HG03432 (cell line): Measurements from ENCODE around the gene CDH18.
A peak's percentile ranks its signal among the peaks of the same experiment; 100 is the strongest.

Experiments
- ATAC-seq: cut with Tn5 transposase; IDR thresholded peaks from one replicate; pipeline ENCODE4 v1.9.1; 2021; ENCODE audit warnings: mild to moderate bottlenecking, moderate library complexity; ENCODE audit not compliant: unreplicated experiment

The CDH18 gene

DNA sequence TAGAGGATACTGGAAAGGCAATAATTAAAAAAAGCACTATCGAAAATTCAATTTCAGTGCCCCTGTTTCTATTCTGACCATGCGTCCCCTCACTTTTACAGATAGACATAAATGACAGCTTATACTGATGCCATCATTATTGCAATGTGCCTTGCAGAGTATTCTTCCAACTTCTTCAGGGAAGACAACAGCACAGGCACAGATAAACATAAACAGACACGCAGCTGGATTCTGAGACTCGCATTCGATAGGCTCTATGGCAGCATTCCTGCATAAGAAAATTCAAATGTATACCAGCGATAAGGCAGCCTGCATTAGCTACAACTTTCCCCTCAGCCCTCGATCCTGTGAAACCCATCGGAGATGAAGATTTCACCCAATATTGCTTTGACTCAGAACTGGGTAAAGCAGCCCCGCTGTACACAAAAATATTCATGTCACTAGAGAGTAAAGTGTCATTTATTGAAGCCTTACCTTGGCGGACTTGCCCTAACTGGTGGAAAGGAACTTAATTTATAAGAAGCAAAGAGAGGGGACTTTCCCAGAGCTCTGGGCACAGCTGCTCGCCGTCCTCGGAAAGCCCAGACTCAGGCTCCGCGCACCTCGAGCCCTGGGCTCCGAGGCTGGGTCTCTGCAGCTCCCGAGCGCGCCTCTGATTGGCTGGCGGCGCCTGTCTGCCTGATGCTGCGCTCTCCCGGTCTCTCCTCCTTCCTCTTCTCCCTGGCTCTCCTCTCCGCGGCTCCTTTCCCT lies at the start of gene CDH18:
Gene CDH18 (minus strand): TSS at position 589 of the 750 bp plus-strand sequence. CDS start 149,214 bp downstream, outside the sequence.
- ATAC-seq: peak; percentile 89

- ATAC-seq: no peak
Observed at GRCh38 chr5:20034717-20035116, 46.7 kb upstream of the CDH18 start.

DNA sequence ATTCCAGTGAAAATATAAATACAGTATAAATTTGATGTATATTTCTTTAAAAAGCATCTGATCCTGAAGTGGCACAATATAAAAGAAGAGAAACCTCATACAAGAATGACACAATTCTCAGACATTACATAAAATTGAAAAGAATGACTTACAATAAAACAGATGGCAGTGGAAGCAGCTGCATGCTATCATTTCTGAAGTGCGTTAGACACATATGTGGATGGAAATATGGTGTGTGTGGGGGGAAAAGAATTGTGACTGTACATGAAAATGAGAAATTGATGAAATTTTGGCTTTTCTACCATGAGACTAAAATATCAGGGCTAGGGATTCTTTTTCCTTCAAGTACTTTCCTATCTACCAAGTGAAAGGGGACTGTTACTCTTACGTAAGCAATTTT lies 45.9 kb upstream of the CDH18 start:
- no peak for ATAC-seq

DNA sequence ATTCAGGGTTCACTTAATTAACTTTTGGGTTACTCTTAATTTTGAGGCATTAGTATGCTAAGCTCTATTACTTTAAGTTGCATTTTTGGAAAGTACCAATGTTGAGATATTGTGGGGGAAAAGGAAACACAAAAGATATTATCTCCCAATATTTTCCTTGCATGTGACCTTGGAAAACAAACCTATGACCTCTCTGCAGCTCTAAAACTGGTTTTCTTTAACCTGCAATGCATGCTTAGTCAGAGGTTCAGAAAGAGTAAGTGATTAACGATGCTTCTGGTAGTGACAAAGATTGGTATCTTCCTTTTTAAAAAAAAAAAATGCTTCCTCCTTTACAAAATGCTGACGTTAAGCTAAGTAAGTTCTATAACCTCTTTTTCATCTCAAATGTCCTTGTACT lies 44.9 kb upstream of the CDH18 start:
- no peak for ATAC-seq

DNA sequence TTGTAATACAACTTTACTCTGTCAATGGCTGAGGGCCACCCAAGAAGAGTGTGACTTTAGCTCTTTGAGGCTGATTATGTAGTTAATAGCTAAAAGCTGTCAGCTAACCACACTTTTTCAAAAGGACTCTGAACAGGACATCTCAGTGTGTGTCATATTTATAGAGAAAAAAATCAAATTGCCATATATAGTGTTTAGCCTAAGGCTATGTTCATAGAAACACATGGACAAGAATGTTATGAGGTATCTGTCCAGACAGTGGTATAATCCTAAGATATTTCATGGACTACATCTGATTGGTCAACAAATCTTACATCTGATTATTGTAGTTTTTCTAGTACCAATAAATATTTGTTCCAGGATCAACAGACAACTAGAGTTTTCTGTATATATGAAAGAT lies 42.1 kb upstream of the CDH18 start:
- no peak for ATAC-seq

- ATAC-seq: no peak
Observed at GRCh38 chr5:20029266-20029665, 41.3 kb upstream of the CDH18 start.

GRCh38 chr5:20028506-20028905 lies 40.5 kb upstream of the CDH18 start:
- ATAC-seq: no peak

DNA sequence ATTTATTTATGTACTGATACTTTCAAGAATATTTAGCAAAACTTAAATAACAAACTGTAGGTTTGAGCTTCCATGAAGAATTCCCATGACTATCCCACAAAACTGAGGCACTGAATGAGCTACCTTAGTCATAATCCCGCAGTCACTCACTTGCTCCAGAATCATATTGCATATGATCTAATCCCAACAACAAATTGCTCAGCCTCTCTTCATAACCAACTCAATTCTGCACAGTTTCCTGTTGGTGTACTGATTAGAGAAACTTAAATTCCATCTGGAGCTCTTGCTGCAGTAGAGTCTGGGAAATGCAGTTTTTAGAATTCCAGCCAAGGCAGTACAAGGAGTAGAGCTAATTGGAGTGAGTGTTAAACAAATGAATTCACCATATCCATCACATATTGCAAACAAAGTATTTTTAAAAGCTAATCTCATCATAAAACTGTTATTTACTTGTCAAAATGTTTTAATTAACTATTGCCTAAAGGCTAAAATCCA lies 35.7 kb upstream of the CDH18 start:
- ATAC-seq: no peak

GRCh38 chr5:20020247-20020646 lies 32.2 kb upstream of the CDH18 start:
- no peak for ATAC-seq

DNA sequence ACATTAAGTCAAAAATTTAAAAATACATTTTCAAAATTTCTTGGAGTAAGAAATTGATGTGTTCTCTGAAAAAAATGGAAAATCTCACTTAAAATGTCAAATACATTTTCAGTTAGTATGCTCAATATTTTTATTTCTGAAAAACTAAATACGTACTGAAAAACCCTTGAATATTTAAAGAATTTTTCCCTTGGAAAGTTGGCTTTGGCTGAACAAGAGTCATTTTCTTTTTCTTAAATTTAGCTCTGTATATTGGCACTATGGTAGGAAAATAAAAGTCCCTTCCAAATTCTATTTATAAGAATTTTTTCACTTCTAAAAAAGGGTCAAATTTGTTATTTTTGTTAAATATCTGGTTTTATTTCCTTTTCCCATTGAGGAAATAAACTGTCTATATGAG lies 29.0 kb upstream of the CDH18 start:
- ATAC-seq: no peak

DNA sequence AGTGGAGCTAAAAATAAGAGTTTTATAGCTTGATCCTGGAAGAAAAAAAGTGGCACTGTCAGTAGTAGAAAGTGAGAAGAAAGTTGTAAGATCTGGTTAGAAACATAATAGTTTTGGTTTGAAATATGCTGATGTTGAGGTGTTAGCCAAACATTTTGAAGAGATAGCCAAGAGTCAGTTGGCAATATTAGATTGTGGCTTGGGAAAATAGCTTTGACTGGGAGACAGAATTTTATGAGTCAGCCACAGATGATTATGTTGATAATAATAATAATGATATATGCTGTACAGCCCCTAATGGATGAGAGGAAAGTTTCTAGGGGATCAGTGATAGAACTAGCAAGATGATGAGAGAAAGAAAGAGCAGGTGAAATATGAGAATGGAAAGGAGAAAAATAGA lies 12.4 kb upstream of the CDH18 start:
- ATAC-seq: no peak

- no peak for ATAC-seq
Observed at GRCh38 chr5:19988457-19988856, 457 bp upstream of the CDH18 start.

DNA sequence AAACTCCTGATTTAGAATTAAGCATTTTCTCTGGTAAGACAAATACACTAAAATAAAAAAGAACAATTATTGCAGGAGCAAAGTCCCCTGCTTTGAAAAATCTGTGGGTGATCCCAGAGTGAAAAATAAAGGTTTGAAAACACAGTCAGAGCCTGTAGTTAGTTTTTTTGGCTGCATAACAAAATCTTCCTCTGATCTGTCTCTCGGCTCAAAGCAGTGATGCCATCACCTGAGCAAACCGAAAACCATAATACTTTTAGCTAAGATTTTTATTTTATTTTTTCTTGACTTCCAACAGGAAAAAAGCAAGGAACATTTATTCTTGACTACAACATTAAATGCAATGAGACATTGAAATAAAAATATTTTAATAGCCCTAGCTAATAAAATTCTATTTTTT lies 1.2 kb downstream of the CDH18 start:
- ATAC-seq: no peak

GRCh38 chr5:19986031-19986619 lies 1.9 kb downstream of the CDH18 start:
- ATAC-seq: no peak

DNA sequence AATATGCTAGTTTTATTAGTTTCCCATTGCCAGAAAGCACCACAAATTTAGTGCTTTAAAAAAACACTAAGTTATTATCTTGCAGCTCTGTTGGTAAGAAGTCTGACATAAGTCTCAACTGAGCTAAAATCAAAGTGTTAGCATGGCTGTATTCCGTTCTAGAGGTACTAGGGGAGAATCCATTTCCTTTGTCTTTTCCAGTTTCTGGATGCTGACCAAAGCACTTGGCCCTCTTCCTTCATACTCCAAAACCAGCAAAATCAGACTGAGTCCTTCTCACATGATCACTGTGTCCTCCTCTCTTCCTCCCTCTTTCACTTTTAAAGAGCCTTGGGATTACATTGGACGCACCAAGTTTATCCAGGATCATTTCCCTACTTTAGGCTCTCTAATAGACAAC lies 9.5 kb downstream of the CDH18 start:
- no peak for ATAC-seq

DNA sequence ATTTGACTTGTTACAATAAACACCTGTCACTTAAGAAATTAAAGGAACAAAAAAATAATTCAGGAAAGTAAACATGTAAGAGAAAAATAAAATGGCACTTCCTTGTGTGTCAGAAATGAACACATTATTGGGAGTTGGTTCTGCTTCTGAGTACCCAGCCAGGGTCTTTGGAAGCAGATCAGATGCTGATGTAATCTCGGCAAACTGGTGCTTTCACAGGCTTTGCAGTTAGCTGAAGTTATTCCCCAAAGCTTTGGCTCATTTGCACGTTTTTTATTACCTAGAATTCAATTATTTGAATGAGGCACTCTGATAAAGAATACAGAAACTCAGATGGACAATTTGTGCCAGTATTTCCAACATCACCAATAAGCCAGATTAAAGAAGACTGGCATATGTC lies 10.9 kb downstream of the CDH18 start:
- no peak for ATAC-seq

DNA sequence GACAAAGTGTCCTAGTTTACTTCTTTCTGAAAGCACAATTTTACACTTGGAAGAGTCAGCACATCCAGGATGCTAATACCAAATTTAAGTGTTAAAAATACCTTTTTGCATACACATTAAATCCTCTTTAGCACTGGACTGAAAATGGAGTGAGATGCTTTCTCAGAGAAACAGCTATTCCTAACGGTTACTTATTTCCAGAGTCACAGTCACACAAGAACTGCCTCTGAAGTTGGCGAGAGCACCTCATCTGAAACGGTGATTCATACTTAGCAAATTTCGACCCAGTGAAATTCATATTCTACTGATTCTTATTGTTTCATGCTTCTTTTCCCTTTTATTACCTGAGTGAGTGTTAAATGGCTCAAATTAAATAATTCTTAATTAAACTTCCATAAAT lies 12.2 kb downstream of the CDH18 start:
- no peak for ATAC-seq

GRCh38 chr5:19960451-19960850 lies 27.5 kb downstream of the CDH18 start:
- no peak for ATAC-seq

DNA sequence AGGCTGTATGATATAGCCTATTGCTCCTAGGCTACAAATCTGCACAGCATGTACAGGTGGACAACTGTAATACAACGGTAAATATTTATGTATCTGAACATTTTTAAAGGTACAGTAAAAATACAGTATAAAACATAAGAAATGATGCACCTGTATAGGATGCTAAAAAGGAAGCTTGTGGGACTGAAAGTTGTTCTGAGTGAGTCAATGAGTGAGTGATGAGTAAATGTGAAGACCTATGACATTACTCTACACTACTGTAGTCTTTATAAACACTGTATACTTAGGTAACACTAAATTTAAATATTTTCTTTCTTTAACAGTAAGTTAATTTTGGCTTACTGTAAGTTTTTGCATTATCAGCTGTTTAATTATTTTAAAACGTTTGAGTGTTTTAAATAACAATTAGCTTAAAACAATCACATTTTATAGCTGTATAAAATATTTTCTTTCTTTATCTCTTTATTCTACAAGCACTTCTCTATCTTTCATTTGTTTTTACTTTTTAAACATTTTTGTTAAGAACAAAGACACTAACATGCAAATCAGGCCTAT lies 28.1 kb downstream of the CDH18 start:
- ATAC-seq: no peak

- ATAC-seq: no peak
Observed at GRCh38 chr5:19950897-19951296, 37.1 kb downstream of the CDH18 start.

GRCh38 chr5:19940192-19940591 lies 47.8 kb downstream of the CDH18 start:
- no peak for ATAC-seq

DNA sequence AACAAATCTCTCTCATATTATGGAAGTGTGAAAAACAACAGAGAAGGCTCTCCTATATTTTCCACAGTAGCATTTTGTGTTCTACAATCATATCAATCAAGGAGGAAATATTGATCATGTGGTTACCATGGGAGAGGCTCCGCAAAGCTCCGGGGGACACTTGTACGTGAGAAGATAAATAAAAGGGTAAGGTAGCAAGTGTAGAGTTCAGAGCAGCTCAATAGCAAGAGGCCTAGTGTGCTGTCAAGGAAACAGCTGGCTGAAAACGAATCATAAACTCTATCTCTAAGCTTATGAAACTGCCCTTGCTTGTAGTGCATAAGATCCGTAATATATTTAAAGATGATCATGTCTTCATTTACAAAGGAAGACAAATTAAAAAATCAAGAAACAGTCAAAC lies 57.5 kb downstream of the CDH18 start:
- no peak for ATAC-seq
